ENCODE results near the gene LRP10.

DNA sequence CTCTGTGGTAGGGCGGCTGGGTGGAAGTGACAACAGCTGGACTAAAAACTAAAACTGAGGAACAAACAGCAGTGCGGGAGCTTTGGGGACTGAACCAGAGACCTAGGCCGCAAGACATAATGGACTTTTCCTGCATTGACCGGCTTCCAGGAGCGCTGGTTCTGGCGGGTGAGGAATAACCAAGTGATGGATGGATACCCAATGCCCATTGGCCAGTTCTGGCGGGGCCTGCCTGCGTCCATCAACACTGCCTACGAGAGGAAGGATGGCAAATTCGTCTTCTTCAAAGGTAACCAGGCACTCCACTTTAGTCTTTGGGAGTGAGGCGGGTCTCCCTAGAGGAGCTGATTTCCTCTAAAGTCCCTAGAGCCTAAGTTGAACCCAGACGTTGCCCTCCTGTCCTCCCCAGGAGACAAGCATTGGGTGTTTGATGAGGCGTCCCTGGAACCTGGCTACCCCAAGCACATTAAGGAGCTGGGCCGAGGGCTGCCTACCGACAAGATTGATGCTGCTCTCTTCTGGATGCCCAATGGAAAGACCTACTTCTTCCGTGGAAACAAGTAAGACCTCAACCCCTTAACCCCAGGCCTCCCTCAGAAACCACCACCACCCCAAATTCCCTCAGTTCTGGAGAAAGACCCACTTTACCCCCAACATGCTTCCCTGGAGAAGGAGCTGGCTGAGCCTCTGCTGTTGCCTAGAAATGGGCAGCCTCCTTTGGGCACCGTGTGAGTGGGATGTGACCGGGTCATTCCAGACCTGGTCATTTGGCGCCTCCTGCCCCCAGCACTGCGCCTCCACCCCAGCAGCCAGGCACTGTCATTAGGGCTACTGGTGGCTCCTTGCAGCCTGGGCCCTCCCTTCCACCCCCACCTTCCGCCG is 27.1 kb upstream of the LRP10 start:
- TF ChIP-seq POLR2AphosphoS5 (IDR thresholded peaks at IDR 0.05; ENCODE audit: low read depth, low read length) (no peak), POLR2A (IDR thresholded peaks at IDR 0.05; ENCODE audit: borderline replicate concordance, extremely low read depth, insufficient read depth, insufficient read length) (no peak), EZH2 (IDR thresholded peaks at IDR 0.05) (no peak), ZNF274 (IDR thresholded peaks at IDR 0.05; ENCODE audit: low read depth, low read length) (no peak), ELF1 (IDR thresholded peaks at IDR 0.05; ENCODE audit: borderline replicate concordance, low read depth) (no peak), RAD21 (IDR thresholded peaks at IDR 0.05; ENCODE audit: low read depth) (no peak)
- TF ChIP-seq, protein P1, sequence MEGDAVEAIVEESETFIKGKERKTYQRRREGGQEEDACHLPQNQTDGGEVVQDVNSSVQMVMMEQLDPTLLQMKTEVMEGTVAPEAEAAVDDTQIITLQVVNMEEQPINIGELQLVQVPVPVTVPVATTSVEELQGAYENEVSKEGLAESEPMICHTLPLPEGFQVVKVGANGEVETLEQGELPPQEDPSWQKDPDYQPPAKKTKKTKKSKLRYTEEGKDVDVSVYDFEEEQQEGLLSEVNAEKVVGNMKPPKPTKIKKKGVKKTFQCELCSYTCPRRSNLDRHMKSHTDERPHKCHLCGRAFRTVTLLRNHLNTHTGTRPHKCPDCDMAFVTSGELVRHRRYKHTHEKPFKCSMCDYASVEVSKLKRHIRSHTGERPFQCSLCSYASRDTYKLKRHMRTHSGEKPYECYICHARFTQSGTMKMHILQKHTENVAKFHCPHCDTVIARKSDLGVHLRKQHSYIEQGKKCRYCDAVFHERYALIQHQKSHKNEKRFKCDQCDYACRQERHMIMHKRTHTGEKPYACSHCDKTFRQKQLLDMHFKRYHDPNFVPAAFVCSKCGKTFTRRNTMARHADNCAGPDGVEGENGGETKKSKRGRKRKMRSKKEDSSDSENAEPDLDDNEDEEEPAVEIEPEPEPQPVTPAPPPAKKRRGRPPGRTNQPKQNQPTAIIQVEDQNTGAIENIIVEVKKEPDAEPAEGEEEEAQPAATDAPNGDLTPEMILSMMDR (IDR thresholded peaks at IDR 0.05 in 2 of 3, conservative IDR thresholded peaks at IDR 0.05 in 1 of 3; ENCODE audit: borderline replicate concordance in 1 of 3, insufficient read depth in 1 of 3, low read depth in 2 of 3, low read length in 2 of 3), result no peak
